ENCODE data around the gene NAALADL1.

Gene NAALADL1

GRCh38 chr11:65059523-65059922 is 1.2 kb upstream of the NAALADL1 start:
- TF ChIP-seq, protein P1, sequence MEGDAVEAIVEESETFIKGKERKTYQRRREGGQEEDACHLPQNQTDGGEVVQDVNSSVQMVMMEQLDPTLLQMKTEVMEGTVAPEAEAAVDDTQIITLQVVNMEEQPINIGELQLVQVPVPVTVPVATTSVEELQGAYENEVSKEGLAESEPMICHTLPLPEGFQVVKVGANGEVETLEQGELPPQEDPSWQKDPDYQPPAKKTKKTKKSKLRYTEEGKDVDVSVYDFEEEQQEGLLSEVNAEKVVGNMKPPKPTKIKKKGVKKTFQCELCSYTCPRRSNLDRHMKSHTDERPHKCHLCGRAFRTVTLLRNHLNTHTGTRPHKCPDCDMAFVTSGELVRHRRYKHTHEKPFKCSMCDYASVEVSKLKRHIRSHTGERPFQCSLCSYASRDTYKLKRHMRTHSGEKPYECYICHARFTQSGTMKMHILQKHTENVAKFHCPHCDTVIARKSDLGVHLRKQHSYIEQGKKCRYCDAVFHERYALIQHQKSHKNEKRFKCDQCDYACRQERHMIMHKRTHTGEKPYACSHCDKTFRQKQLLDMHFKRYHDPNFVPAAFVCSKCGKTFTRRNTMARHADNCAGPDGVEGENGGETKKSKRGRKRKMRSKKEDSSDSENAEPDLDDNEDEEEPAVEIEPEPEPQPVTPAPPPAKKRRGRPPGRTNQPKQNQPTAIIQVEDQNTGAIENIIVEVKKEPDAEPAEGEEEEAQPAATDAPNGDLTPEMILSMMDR (IDR thresholded peaks at IDR 0.05; ENCODE audit: extremely low read depth, missing control alignments), result no peak
- no peak for DNase-seq (ENCODE audit: low spot score)

DNA sequence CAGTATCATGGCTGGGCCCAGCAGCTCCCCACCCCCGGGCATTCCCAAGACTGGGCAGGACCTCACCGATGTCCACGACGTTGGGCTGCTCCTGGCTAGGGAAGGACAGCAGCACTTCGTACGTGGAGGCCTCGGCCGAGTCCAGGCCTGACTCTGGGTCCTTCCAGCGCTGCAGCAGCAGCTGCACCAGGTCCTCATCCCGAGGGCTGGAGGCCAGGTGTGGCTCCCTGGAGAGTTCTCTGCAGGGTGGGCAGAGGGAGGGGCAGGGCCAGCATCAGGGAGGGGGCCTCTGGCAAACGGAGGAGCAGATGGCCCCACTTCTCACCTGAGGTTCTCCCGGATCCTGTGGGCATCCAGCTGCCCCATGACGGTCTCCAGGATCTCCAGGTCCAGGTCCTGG is 341 bp downstream of the NAALADL1 start:
- TF ChIP-seq, protein P1 (IDR thresholded peaks at IDR 0.05; ENCODE audit: extremely low read depth, missing control alignments), result no peak
- DNase-seq (ENCODE audit: low spot score), result no peak

DNA sequence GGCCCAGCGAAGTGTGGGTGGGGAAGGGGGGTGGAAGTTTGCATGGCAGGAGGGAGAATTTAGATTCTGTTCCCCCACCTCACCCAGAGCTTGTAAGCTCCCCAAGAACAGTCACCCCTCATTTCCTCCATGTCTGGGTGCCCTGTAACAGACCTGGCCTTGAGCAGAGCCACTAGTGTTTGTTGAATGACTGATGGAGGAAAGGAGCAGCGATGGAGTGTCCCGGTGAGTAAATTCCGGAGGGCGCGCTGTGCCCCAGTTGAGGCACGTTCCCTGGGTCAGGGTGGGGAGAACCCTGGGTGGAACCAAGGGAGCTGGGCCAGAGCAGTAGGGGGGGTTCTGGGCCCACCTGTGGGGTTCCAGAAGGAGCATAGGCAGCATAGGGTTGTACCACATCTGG is 827 bp downstream of the NAALADL1 start:
- no peak for DNase-seq (ENCODE audit: low spot score)
- TF ChIP-seq, protein P1 (IDR thresholded peaks at IDR 0.05; ENCODE audit: extremely low read depth, missing control alignments), result no peak

DNA sequence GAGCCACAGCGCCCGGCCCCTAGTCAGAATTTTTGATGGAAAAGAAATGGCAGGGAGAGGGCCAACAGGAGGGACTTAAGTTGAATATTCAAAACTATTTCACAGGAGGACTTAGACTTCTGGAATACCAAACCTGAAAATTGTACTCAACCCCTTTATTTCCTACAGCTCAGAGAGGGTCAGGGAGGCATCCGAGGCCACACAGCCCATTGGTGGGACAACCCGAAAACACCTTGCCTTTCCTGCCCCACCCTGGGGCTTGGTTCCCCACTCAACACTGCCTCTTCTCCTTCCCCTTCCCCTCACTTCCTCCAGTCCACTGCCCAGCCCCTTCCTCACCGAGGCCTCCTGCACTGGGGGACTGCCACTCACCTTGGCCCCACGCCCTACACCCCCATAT is 1.4 kb downstream of the NAALADL1 start:
- TF ChIP-seq, protein P1 (IDR thresholded peaks at IDR 0.05; ENCODE audit: extremely low read depth, missing control alignments), result no peak
- no peak for DNase-seq (ENCODE audit: low spot score)

DNA sequence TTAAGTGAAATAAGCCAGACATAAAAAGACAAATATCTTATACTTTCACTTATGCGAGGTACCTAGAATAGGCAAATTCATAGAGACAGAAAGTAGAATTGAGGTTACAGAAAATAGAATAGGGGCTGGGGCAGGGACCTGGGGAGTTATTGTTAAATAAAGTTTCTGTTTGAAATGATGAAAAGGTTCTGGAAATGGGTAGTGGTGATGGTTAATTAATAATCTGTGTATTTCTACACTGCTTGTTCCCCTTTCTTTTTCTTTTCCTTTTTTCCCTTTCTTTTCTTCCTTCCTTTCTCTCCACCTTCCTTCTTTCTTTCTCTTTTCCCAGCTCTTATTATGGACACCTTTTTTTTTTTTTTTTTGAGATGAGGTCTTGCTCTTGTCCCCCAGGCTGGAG is 2.8 kb downstream of the NAALADL1 start:
- DNase-seq (ENCODE audit: low spot score), result peak; percentile 45
- TF ChIP-seq, protein P1 (IDR thresholded peaks at IDR 0.05; ENCODE audit: extremely low read depth, missing control alignments), result no peak

DNA sequence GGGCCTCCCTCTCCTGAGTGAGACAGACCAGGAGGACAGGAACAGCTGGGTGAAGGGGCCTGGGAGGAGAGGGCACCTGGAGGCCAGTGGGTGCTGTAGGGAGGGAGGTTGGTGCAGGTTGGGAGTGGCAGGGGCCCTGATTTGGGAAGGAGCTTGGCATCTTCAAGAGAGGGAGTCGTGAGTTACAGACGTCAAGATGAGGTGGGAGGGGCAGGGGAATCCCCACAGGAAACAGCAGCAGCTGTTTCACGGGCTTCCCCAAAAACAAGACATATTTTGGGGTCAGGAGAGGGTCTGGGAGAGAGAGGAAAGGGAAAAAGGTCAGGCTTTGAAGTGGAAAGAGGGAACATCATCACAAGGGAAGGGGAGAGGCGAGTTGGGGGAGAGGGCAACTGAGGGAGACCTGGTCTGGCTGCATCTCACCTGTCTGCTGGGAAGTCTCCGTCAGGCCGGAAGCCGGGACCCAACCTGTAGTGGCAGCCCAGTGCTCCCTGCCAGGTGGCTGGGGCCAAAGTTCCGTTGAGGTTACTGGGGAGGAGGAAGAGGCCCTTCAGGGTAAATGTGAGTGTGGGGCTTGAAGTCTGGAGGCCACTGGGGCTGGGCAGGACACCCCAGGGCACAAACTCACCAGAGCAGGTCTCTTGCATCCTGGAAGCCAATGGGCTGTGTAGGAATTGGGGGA is 4.4 kb downstream of the NAALADL1 start:
- peak; percentile 46 for DNase-seq (ENCODE audit: low spot score)
- TF ChIP-seq, protein P1 (IDR thresholded peaks at IDR 0.05; ENCODE audit: extremely low read depth, missing control alignments), result no peak

GRCh38 chr11:65051398-65051858 is 6.9 kb downstream of the NAALADL1 start:
- TF ChIP-seq, protein P1 (IDR thresholded peaks at IDR 0.05; ENCODE audit: extremely low read depth, missing control alignments), result no peak
- DNase-seq (ENCODE audit: low spot score), result no peak

Data from GM20000 (cell line).